Measurements from ENCODE around the gene BIK. TPM values are rescaled to one million over a fixed set of nuclear protein-coding genes. Genes with fewer than 3 reads are reported as not detected.

BIK gene
- total RNA-seq, 1 experiment from 2014 or later = 43.1 TPM

DNA sequence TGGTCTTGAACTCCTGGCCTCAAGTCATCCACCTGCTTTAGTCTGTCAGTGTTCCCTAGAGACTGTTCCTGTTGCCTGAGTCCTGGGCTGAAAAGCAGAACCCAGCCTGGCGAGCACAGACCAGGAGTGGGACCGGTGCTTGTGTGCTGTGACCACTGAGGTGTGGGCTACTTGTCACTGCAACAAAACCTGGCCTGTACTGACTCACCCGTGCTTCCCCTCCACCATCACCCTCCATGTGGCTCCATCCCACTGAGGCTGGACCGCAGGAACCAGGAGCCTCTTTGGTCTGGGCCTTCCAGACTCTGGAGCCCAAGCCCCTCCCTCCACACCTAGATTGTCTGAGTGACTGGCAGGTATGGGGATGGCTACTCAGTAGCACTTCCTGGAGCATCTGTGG, 24.0 kb downstream of the BIK start:
- H3K27ac Mint-ChIP-seq (ENCODE audit: unreplicated experiment) = no peak overlapping the region
- no peaks in the 10 kb centered on the region for H3K9me3 Mint-ChIP-seq (ENCODE audit: low read depth, unreplicated experiment)
- no peaks in the 10 kb centered on the region for H3K27me3 Mint-ChIP-seq (ENCODE audit: unreplicated experiment)
- DNase-seq = no peak
- H3K36me3 Mint-ChIP-seq (ENCODE audit: insufficient read depth, unreplicated experiment) = peaks cover 79% of the 10 kb centered on the region
- TF ChIP-seq, protein P1, sequence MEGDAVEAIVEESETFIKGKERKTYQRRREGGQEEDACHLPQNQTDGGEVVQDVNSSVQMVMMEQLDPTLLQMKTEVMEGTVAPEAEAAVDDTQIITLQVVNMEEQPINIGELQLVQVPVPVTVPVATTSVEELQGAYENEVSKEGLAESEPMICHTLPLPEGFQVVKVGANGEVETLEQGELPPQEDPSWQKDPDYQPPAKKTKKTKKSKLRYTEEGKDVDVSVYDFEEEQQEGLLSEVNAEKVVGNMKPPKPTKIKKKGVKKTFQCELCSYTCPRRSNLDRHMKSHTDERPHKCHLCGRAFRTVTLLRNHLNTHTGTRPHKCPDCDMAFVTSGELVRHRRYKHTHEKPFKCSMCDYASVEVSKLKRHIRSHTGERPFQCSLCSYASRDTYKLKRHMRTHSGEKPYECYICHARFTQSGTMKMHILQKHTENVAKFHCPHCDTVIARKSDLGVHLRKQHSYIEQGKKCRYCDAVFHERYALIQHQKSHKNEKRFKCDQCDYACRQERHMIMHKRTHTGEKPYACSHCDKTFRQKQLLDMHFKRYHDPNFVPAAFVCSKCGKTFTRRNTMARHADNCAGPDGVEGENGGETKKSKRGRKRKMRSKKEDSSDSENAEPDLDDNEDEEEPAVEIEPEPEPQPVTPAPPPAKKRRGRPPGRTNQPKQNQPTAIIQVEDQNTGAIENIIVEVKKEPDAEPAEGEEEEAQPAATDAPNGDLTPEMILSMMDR (IDR thresholded peaks at IDR 0.05; ENCODE audit: unreplicated experiment) = no peak
- CTCF ChIA-PET = no interaction called here
- H3K4me1 Mint-ChIP-seq (ENCODE audit: low read depth, unreplicated experiment) = peaks cover under 1% of the 10 kb centered on the region
- H3K4me3 Mint-ChIP-seq (ENCODE audit: low read depth, unreplicated experiment) = no peak overlapping the region
- intact Hi-C loops (cut with micrococcal nuclease; ENCODE audit: unreplicated experiment) = no loop called here
- BruUV-seq (replicated peaks) = no TSS peak

DNA sequence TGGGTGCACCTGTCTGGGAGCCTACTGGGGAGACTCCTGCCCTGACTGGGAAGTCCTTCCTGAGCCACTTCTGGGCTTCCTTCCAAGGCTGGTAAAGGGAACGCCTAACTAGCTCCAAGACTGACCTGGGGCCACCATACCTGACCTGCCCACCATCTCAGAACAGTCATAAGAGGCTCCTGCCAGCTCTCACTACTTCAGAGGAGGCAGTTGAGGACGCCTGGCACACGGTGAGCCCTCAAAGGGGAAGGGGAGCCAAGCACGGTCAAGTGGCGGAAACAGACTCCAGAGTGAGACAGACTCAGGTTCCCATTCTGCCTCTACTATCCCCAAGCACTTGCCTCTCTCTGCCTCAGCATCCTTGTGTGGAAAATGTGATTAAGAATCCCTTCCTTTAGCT, 25.0 kb downstream of the BIK start:
- Mint-ChIP-seq H3K27ac (ENCODE audit: unreplicated experiment) (no peak overlapping the region), H3K36me3 (ENCODE audit: insufficient read depth, unreplicated experiment) (peaks cover 74% of the 10 kb centered on the region), H3K4me3 (ENCODE audit: low read depth, unreplicated experiment) (no peak overlapping the region), H3K27me3 (ENCODE audit: unreplicated experiment) (no peaks in the 10 kb centered on the region), H3K4me1 (ENCODE audit: low read depth, unreplicated experiment) (no peaks in the 10 kb centered on the region), H3K9me3 (ENCODE audit: low read depth, unreplicated experiment) (no peaks in the 10 kb centered on the region)
- DNase-seq = no peak
- intact Hi-C loops (cut with micrococcal nuclease; ENCODE audit: unreplicated experiment) = no loop called here
- no TSS peak for BruUV-seq (replicated peaks)
- CTCF ChIA-PET = no interaction called here
- TF ChIP-seq, protein P1 (IDR thresholded peaks at IDR 0.05; ENCODE audit: unreplicated experiment) = no peak

DNA sequence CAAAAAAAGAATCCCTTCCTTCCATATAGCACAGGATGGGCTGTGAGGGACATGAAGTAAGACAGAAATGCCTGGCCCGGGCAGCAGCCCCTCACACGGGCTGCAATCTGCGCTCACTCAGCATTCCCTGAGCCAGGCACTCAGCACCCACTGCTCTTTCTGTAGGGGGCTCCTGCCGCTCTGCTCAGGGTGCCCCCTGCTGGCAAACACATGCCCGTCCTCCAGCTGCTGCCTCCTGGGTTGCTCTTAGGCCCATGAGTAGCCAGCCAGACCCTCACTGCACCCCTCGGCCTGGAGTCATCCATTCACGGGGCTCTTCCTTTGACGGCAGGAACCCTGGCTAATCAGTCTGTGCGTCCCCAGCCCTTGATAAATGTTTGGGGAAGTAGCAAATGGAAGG, 25.7 kb downstream of the BIK start:
- DNase-seq = peak; percentile 66
- CTCF ChIA-PET = no interaction called here
- Mint-ChIP-seq H3K27me3 (ENCODE audit: unreplicated experiment) (no peaks in the 10 kb centered on the region), H3K36me3 (ENCODE audit: insufficient read depth, unreplicated experiment) (peaks cover 72% of the 10 kb centered on the region), H3K27ac (ENCODE audit: unreplicated experiment) (no peak overlapping the region), H3K9me3 (ENCODE audit: low read depth, unreplicated experiment) (no peaks in the 10 kb centered on the region), H3K4me1 (ENCODE audit: low read depth, unreplicated experiment) (no peaks in the 10 kb centered on the region), H3K4me3 (ENCODE audit: low read depth, unreplicated experiment) (no peak overlapping the region)
- TF ChIP-seq, protein P1 (IDR thresholded peaks at IDR 0.05; ENCODE audit: unreplicated experiment) = peak; percentile 90
- intact Hi-C loops (cut with micrococcal nuclease; ENCODE audit: unreplicated experiment) = no loop called here
- BruUV-seq (replicated peaks) = no TSS peak

DNA sequence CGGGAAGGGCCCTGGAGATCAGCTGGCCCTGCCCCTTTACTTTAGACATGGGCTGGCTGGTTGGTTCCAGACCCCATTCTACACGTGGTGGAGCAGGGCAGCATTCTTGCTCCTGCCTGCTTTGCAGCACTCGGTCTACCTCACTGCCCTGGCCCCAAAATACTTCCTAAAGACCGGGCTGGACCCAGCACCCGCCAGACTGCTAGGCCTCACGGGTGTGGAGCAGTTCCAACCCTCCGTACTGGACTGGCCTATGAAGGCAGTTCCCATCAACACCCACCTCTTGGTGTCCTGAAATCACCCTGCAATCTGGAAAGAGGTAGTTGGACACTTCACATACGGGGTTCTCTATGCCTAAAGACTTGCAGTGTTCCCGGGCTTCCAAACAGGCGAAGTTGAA, 26.3 kb downstream of the BIK start:
- H3K36me3 Mint-ChIP-seq (ENCODE audit: insufficient read depth, unreplicated experiment) = peaks cover 68% of the 10 kb centered on the region
- no peaks in the 10 kb centered on the region for H3K27me3 Mint-ChIP-seq (ENCODE audit: unreplicated experiment)
- H3K27ac Mint-ChIP-seq (ENCODE audit: unreplicated experiment) = no peak overlapping the region
- no peak for DNase-seq
- no TSS peak for BruUV-seq (replicated peaks)
- CTCF ChIA-PET = no interaction called here
- no peaks in the 10 kb centered on the region for H3K9me3 Mint-ChIP-seq (ENCODE audit: low read depth, unreplicated experiment)
- no peaks in the 10 kb centered on the region for H3K4me1 Mint-ChIP-seq (ENCODE audit: low read depth, unreplicated experiment)
- intact Hi-C loops (cut with micrococcal nuclease; ENCODE audit: unreplicated experiment) = no loop called here
- TF ChIP-seq, protein P1 (IDR thresholded peaks at IDR 0.05; ENCODE audit: unreplicated experiment) = no peak
- no peak overlapping the region for H3K4me3 Mint-ChIP-seq (ENCODE audit: low read depth, unreplicated experiment)

Data from Calu3 (cell line).